DND-41 (cell line): ENCODE data around the gene MAP7.

Source experiments
- EZH2 ChIP-seq: IDR thresholded peaks from 3 replicates; pipeline ENCODE4 v1.6.1; 2012; ENCODE audit warnings: borderline replicate concordance, low read depth, mild to moderate bottlenecking, moderate library complexity, low read length, inconsistent platforms; ENCODE audit not compliant: severe bottlenecking
- TF ChIP-seq, protein P1 (sequence below): IDR thresholded peaks from 2 replicates; pipeline ENCODE4 v1.5.1; 2012; ENCODE audit warnings: borderline replicate concordance, low read length, moderate library complexity, mild to moderate bottlenecking; ENCODE audit not compliant: poor library complexity, severe bottlenecking; ENCODE audit errors: extremely low read depth

DNA sequence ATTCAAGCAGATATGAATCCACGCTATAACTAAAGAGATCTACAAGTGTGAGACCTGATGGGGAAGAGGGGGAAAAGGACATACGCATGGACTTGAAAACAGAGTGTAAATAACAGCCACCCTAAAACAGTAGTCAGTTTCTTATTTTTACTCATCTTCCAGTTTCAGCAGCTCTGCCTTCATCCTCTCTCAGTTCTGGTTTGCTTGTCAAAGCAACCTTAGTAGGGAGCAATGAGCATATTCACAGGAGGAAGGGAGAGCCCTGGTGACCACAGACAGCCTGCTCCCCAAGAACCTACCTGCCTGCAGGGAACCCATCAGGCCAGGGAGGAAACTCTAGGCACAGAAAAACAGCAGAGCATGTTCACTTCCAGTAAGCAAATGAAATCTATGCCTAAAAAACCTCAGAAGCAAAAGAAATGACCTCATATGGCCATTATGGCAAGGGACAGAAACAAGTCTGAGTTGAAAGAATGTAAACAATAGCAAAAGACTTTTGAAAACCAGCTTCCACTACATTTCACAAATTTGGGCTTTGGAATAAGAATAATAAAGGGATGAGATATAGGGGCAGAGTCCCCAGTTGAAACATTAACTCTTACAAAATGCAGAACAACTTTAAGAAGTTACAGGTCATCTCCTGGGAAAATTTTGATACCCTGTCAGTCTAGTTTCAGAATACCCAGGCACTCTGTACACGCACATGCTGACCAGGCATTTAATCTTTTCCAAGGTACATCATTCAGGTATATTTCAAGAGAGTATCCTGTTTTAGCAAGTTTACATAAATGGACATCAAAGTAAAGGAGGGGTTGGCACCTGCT, 139.8 kb downstream of the MAP7 start:
- TF ChIP-seq, protein P1, sequence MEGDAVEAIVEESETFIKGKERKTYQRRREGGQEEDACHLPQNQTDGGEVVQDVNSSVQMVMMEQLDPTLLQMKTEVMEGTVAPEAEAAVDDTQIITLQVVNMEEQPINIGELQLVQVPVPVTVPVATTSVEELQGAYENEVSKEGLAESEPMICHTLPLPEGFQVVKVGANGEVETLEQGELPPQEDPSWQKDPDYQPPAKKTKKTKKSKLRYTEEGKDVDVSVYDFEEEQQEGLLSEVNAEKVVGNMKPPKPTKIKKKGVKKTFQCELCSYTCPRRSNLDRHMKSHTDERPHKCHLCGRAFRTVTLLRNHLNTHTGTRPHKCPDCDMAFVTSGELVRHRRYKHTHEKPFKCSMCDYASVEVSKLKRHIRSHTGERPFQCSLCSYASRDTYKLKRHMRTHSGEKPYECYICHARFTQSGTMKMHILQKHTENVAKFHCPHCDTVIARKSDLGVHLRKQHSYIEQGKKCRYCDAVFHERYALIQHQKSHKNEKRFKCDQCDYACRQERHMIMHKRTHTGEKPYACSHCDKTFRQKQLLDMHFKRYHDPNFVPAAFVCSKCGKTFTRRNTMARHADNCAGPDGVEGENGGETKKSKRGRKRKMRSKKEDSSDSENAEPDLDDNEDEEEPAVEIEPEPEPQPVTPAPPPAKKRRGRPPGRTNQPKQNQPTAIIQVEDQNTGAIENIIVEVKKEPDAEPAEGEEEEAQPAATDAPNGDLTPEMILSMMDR: no peak
- TF ChIP-seq EZH2: no peak
